Measurements from ENCODE around the gene ACACB.

DNA sequence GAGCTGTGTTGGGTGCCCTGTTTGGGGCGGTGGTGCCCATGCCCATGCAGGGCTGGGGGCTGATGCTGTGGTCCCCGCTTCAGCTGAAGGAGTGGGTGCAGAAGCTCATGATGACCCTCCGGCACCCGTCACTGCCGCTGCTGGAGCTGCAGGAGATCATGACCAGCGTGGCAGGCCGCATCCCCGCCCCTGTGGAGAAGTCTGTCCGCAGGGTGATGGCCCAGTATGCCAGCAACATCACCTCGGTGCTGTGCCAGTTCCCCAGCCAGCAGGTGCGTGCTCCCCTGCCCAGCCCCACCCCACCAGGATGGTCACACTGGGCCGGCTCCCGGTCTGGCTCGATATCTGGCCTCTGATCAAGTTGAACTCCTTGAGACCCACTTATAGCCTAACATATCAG is 92.7 kb downstream of the ACACB start:
- TF ChIP-seq, protein P1, sequence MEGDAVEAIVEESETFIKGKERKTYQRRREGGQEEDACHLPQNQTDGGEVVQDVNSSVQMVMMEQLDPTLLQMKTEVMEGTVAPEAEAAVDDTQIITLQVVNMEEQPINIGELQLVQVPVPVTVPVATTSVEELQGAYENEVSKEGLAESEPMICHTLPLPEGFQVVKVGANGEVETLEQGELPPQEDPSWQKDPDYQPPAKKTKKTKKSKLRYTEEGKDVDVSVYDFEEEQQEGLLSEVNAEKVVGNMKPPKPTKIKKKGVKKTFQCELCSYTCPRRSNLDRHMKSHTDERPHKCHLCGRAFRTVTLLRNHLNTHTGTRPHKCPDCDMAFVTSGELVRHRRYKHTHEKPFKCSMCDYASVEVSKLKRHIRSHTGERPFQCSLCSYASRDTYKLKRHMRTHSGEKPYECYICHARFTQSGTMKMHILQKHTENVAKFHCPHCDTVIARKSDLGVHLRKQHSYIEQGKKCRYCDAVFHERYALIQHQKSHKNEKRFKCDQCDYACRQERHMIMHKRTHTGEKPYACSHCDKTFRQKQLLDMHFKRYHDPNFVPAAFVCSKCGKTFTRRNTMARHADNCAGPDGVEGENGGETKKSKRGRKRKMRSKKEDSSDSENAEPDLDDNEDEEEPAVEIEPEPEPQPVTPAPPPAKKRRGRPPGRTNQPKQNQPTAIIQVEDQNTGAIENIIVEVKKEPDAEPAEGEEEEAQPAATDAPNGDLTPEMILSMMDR (conservative IDR thresholded peaks at IDR 0.05; ENCODE audit: low read depth in 2 of 2): no peak
- TF ChIP-seq EZH2 (IDR thresholded peaks at IDR 0.05; ENCODE audit: low read depth, unreplicated experiment) (no peak), POLR2AphosphoS5 (IDR thresholded peaks at IDR 0.05; ENCODE audit: low read depth) (no peak)

All from GM23338 (cell line).